ENCODE data around the gene OTULINL. TPM values are rescaled to one million over a fixed set of nuclear protein-coding genes. Genes with fewer than 3 reads are reported as not detected.
"Not testable (repeated sequence)": the region's sequence is repeated elsewhere in the genome, so short reads cannot be mapped to it uniquely, and the experiment has no call there.

OTULINL gene
- total and polyA plus RNA-seq, 2 donors (not counting 1 experiment from before 2014, with no cell fraction given) = 0.17 to 2.4 TPM

DNA sequence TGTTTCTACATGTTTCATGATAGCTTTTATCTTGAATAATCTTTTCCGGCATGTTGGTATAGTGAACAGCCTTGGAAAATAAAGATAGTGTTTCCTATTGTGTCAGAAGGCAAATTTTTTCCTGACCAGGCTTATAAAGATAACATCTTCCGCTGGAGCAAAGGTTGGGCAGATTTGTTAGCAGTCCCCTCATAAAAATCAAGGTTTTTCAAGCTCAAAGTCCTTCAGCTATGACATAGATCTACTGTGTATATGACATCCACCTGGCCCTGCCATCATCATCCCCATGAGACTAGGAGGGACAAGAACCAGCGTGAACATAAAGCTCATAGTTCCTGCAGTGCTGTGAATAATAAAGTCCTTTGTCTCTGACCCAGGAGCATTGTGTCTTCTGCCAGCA is 30.4 kb upstream of the OTULINL start:
- no peak for DNase-seq (ENCODE audit: low read depth in 2 of 2)

DNA sequence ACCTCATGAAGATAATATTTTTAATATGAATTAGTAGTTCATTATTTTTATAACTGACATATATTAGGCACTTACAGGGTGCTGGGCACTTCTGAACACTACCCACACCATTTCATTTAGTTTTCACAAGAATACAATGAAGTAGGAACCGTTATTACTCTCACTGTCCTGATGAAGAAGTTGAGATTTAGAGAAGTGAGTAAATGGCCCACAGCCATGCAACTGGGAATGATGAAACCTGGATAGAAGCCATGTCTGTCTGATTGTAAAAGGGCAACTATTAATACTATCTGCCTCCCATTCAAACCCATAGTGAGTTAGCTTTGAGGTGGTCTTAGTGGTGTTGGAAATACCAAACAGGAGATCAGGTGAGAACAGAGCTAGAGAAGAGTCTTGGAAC is 29.6 kb upstream of the OTULINL start:
- Histone ChIP-seq H2AFZ (ENCODE audit: low read length) (no peak overlapping the region), H3K4me3 (replicated peaks in 1 of 4; ENCODE audit: control extremely low read depth in 1 of 4, insufficient read depth in 1 of 4, low read depth in 3 of 4, low read length in 4 of 4) (no peak overlapping the region), H3K4me2 (ENCODE audit: extremely low read depth, insufficient read depth, low read length) (no peak overlapping the region), H3K9ac (ENCODE audit: insufficient read depth, low read length) (no peak overlapping the region), H4K20me1 (ENCODE audit: control insufficient read depth, extremely low read depth, insufficient read depth, low read length) (no peaks in the 10 kb centered on the region), H3K27ac (ENCODE audit: insufficient read depth, low read length) (no peak overlapping the region), H3K36me3 (ENCODE audit: control insufficient read depth, insufficient read depth, low read length) (no peaks in the 10 kb centered on the region), H3K27me3 (ENCODE audit: control insufficient read depth, insufficient read depth, low read length) (no peaks in the 10 kb centered on the region), H3K9me3 (ENCODE audit: control insufficient read depth, insufficient read depth, low read depth, low read length) (no peaks in the 10 kb centered on the region), H3K79me2 (ENCODE audit: control insufficient read depth, insufficient read depth, low read length) (no peaks in the 10 kb centered on the region), H3K4me1 (ENCODE audit: control insufficient read depth, extremely low read depth, insufficient read depth, low read length) (no peaks in the 10 kb centered on the region)
- no peak for TF ChIP-seq CTCF (conservative IDR thresholded peaks at IDR 0.05 in 1 of 2, IDR thresholded peaks at IDR 0.05 in 1 of 2; ENCODE audit: low read depth in 1 of 2, low read length in 2 of 2)
- no peak for TF ChIP-seq EZH2 (IDR thresholded peaks at IDR 0.05; ENCODE audit: low read length, missing control alignments)
- no peak for DNase-seq (ENCODE audit: low read depth in 2 of 2)

More for the DNA sequence above, 30.4 kb upstream of the OTULINL start:
- H3K27ac ChIP-seq (ENCODE audit: insufficient read depth, low read length) = no peak overlapping the region
- H3K27me3 ChIP-seq (ENCODE audit: control insufficient read depth, insufficient read depth, low read length) = no peaks in the 10 kb centered on the region
- no peaks in the 10 kb centered on the region for H3K36me3 ChIP-seq (ENCODE audit: control insufficient read depth, insufficient read depth, low read length)
- H2AFZ ChIP-seq (ENCODE audit: low read length) = no peak overlapping the region
- H4K20me1 ChIP-seq (ENCODE audit: control insufficient read depth, extremely low read depth, insufficient read depth, low read length) = no peaks in the 10 kb centered on the region
- H3K4me2 ChIP-seq (ENCODE audit: extremely low read depth, insufficient read depth, low read length) = no peak overlapping the region
- H3K4me1 ChIP-seq (ENCODE audit: control insufficient read depth, extremely low read depth, insufficient read depth, low read length) = no peaks in the 10 kb centered on the region
- no peaks in the 10 kb centered on the region for H3K79me2 ChIP-seq (ENCODE audit: control insufficient read depth, insufficient read depth, low read length)
- H3K9me3 ChIP-seq (ENCODE audit: control insufficient read depth, insufficient read depth, low read depth, low read length) = no peaks in the 10 kb centered on the region
- H3K4me3 ChIP-seq (replicated peaks in 1 of 4; ENCODE audit: control extremely low read depth in 1 of 4, insufficient read depth in 1 of 4, low read depth in 3 of 4, low read length in 4 of 4) = no peak overlapping the region
- H3K9ac ChIP-seq (ENCODE audit: insufficient read depth, low read length) = no peak overlapping the region
- no peak for TF ChIP-seq EZH2 (IDR thresholded peaks at IDR 0.05; ENCODE audit: low read length, missing control alignments)
- no peak for TF ChIP-seq CTCF (conservative IDR thresholded peaks at IDR 0.05 in 1 of 2, IDR thresholded peaks at IDR 0.05 in 1 of 2; ENCODE audit: low read depth in 1 of 2, low read length in 2 of 2)

- H3K9ac ChIP-seq (ENCODE audit: insufficient read depth, low read length); H3K4me1 ChIP-seq (ENCODE audit: control insufficient read depth, extremely low read depth, insufficient read depth, low read length); H2AFZ ChIP-seq (ENCODE audit: low read length); H4K20me1 ChIP-seq (ENCODE audit: control insufficient read depth, extremely low read depth, insufficient read depth, low read length); H3K4me2 ChIP-seq (ENCODE audit: extremely low read depth, insufficient read depth, low read length); H3K27me3 ChIP-seq (ENCODE audit: control insufficient read depth, insufficient read depth, low read length); H3K27ac ChIP-seq (ENCODE audit: insufficient read depth, low read length); H3K4me3 ChIP-seq (replicated peaks in 1 of 4; ENCODE audit: control extremely low read depth in 1 of 4, insufficient read depth in 1 of 4, low read depth in 3 of 4, low read length in 4 of 4); H3K36me3 ChIP-seq (ENCODE audit: control insufficient read depth, insufficient read depth, low read length); DNase-seq (ENCODE audit: low read depth in 2 of 2); H3K79me2 ChIP-seq (ENCODE audit: control insufficient read depth, insufficient read depth, low read length); H3K9me3 ChIP-seq (ENCODE audit: control insufficient read depth, insufficient read depth, low read depth, low read length): not testable (repeated sequence)
Measured at GRCh38 chr5:14554288-14554687, 27.3 kb upstream of the OTULINL start.

All from fibroblast of lung (primary cell).